H1 (cell line): ENCODE results near the gene IRS1. TPM values are rescaled to one million over a fixed set of nuclear protein-coding genes. Genes with fewer than 3 reads are reported as not detected.

Experiments
- BACH1 ChIP-seq: IDR thresholded peaks from 2 replicates; pipeline ENCODE4 v1.6.1; 2012; ENCODE audit warnings: low read length, improper control_type of control experiment
- CHD7 ChIP-seq: fragments of 300-600 bp; sonication (generic); IDR thresholded peaks from 2 replicates; pipeline ENCODE4 v1.7.1; 2012; ENCODE audit warnings: low read length, moderate library complexity, mild to moderate bottlenecking, inconsistent platforms; ENCODE audit not compliant: insufficient replicate concordance
- KDM5A ChIP-seq: fragments of 200-600 bp; IDR thresholded peaks from 2 replicates; pipeline ENCODE4 v1.7.1; 2012; ENCODE audit warnings: mild to moderate bottlenecking, low read length, inconsistent platforms, mixed read lengths
- polyA plus RNA-seq, 7 experiments: library from polyadenylated mRNA; depleted of rRNA in 3 of 7; stranded (reverse) in 5 of 7; unstranded in 2 of 7; fragments of >200 nt in 5 of 7; fragments of 200-250 nt in 2 of 7; gene quantifications; 1 replicate in 5 of 7; 2 replicates in 1 of 7; 4 replicates in 1 of 7; pipeline versions ENCODE4 v1.2.1 to v1.2.3, GENCODE V29; 2011 to 2013; ENCODE audit warnings: missing spikeins in 2 of 7, mixed read lengths in 2 of 7
- total RNA-seq: library from RNA; stranded (reverse); fragmentation: NEBNext Ultra II Directional; extraction: Animal tissue kit (Norgen Biotek cat#: 25700); gene quantifications from 2 replicates; pipeline ENCODE4 v1.2.1, GENCODE V29; 2021

The IRS1 gene
- total and polyA plus RNA-seq, 2 of the 8 experiments (the other 6 are each of a cell fraction or from before 2014, with no cell fraction given): 9.1 to 26.9 TPM

GRCh38 chr2:226746196-226746800 lies 53.3 kb downstream of the IRS1 start (continued):
- TF ChIP-seq CHD7 (no peak), KDM5A (no peak), BACH1 (no peak)
